Neural cell (in vitro differentiated cells): Measurements from ENCODE around the gene LPIN3.

Experiments
- EP300 ChIP-seq: fragments of 450-650 bp; conservative IDR thresholded peaks from 2 replicates; pipeline ENCODE4 v1.6.1; 2014; ENCODE audit warnings: antibody characterized with exemption, mild to moderate bottlenecking, moderate library complexity; ENCODE audit not compliant: poor library complexity, severe bottlenecking
- POLR2AphosphoS5 ChIP-seq: IDR thresholded peaks from 2 replicates; pipeline ENCODE4 v1.6.1; 2012
- TF ChIP-seq, protein P1 (sequence below): IDR thresholded peaks from 2 replicates; pipeline ENCODE4 v1.6.1; 2012; ENCODE audit warnings: borderline replicate concordance

- TF ChIP-seq EP300 (no peak), POLR2AphosphoS5 (no peak)
- TF ChIP-seq, protein P1, sequence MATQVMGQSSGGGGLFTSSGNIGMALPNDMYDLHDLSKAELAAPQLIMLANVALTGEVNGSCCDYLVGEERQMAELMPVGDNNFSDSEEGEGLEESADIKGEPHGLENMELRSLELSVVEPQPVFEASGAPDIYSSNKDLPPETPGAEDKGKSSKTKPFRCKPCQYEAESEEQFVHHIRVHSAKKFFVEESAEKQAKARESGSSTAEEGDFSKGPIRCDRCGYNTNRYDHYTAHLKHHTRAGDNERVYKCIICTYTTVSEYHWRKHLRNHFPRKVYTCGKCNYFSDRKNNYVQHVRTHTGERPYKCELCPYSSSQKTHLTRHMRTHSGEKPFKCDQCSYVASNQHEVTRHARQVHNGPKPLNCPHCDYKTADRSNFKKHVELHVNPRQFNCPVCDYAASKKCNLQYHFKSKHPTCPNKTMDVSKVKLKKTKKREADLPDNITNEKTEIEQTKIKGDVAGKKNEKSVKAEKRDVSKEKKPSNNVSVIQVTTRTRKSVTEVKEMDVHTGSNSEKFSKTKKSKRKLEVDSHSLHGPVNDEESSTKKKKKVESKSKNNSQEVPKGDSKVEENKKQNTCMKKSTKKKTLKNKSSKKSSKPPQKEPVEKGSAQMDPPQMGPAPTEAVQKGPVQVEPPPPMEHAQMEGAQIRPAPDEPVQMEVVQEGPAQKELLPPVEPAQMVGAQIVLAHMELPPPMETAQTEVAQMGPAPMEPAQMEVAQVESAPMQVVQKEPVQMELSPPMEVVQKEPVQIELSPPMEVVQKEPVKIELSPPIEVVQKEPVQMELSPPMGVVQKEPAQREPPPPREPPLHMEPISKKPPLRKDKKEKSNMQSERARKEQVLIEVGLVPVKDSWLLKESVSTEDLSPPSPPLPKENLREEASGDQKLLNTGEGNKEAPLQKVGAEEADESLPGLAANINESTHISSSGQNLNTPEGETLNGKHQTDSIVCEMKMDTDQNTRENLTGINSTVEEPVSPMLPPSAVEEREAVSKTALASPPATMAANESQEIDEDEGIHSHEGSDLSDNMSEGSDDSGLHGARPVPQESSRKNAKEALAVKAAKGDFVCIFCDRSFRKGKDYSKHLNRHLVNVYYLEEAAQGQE, result no peak
Measured at GRCh38 chr20:41293269-41294037, 47.2 kb upstream of the LPIN3 start.
